GOT3 (cell line): ENCODE measurements around the gene BEST2.

Source experiments
- DNase-seq: peaks from one replicate; lab custom pipeline; 2025; ENCODE audit warnings: mixed read lengths; lab: John Stamatoyannopoulos, UW

BEST2 gene

GRCh38 chr19:12800923-12801465 is 49.4 kb downstream of the BEST2 start:
- no peak for DNase-seq

- peak; percentile 42 for DNase-seq
Measured at GRCh38 chr19:12801466-12802266, 50.1 kb downstream of the BEST2 start, which contains the start of the genes PRDX2 and THSD8. PRDX2 (minus strand) TSS chr19:12801800; CDS start chr19:12801261, 539 bp downstream. THSD8 (plus strand) TSS chr19:12802069; CDS start chr19:12802072, 3 bp downstream.

- no peak for DNase-seq
Measured at GRCh38 chr19:12802267-12803106, 50.9 kb downstream of the BEST2 start.

- no peak for DNase-seq
Measured at GRCh38 chr19:12804051-12804450, 52.5 kb downstream of the BEST2 start.

- peak; percentile 67 for DNase-seq
Measured at GRCh38 chr19:12806242-12807081, 54.9 kb downstream of the BEST2 start, which contains the start of gene RNASEH2A. RNASEH2A (plus strand) TSS chr19:12806584; CDS start chr19:12806674, 90 bp downstream.
